ENCODE data around the gene PSG4. TPM values are rescaled to one million over a fixed set of nuclear protein-coding genes. Genes with fewer than 3 reads are reported as not detected.
"Not testable (repeated sequence)": the region's sequence is repeated elsewhere in the genome, so short reads cannot be mapped to it uniquely, and the experiment has no call there.

Gene PSG4
- total RNA-seq, 3 donors from 2014 or later (not counting 1 experiment from before 2014, with no cell fraction given) = not detected

DNA sequence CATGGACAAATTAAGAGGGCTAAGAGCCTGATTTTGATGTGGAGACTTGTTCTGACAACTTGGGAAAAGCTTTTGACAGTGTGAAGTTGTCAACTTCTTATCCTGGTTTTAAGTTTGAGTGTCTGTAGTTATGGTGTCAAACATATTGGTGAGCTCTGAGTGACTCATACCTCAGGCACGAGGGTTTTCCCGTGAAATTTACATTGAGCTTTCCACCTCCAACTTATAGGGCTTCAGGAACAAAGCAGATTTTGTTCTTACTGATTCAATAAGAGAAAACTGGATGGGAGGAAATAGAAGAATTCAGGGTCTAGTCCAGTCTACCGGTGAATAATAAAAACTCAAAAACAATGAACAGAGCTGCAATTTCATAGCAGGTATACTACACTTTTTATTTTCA lies 30.2 kb upstream of the PSG4 start:
- ATAC-seq; H3K36me3 Mint-ChIP-seq; intact Hi-C loops (cut with micrococcal nuclease); H3K27me3 Mint-ChIP-seq (ENCODE audit: low read depth in 2 of 2); H3K27me3 ChIP-seq (ENCODE audit: control insufficient read depth, insufficient read depth, low read length); H3K4me1 ChIP-seq (ENCODE audit: control insufficient read depth, insufficient read depth, low read length); H3K9me3 ChIP-seq (ENCODE audit: control insufficient read depth, insufficient read depth, low read length); H3K27ac Mint-ChIP-seq; H3K9me3 Mint-ChIP-seq; H3K4me3 Mint-ChIP-seq; H3K36me3 ChIP-seq (ENCODE audit: control insufficient read depth, insufficient read depth, low read length); H3K4me3 ChIP-seq (ENCODE audit: low read length); DNase-seq; H3K4me1 Mint-ChIP-seq; H3K27ac ChIP-seq (ENCODE audit: low read length): not testable (repeated sequence)
- WGBS (ENCODE audit: insufficient coverage) = no CpG with 5 or more reads among the region's 3 CpGs

DNA sequence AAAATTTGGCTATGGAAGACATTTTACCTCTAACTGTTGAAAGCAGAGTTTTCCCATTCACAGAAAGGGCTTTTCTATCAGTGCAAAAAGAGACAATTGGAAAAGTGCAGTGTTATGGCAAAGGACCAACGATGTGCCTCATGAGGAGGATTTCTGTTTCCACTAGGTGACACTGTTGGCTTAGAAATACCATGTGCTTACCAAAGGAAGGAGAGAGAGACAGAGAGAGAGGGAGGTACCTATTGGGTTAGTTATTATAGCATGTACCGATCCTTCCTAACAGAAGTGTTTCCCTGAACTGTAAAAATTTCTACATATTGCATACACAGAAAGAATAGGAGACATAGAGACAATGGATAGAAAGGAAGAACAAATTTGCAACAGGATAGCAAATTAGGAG lies 23.9 kb upstream of the PSG4 start:
- no peak overlapping the region for H3K27ac ChIP-seq (ENCODE audit: low read length)
- peaks cover 19% of the 10 kb centered on the region for H3K36me3 Mint-ChIP-seq
- H3K4me3 ChIP-seq (ENCODE audit: low read length) = no peak overlapping the region
- DNase-seq (no peak), ATAC-seq (no peak)
- H3K27ac Mint-ChIP-seq = no peak overlapping the region
- no peaks in the 10 kb centered on the region for H3K4me1 Mint-ChIP-seq
- no peaks in the 10 kb centered on the region for H3K4me1 ChIP-seq (ENCODE audit: control insufficient read depth, insufficient read depth, low read length)
- H3K27me3 Mint-ChIP-seq (ENCODE audit: low read depth in 2 of 2) = peaks cover 0 to 3% of the 10 kb centered on the region in 2 donors
- WGBS (ENCODE audit: insufficient coverage) = 85% methylated on average over 1 of the region's 2 CpGs
- no peak overlapping the region for H3K4me3 Mint-ChIP-seq
- H3K9me3 Mint-ChIP-seq = peaks cover 7% of the 10 kb centered on the region in 2 donors
- H3K9me3 ChIP-seq (ENCODE audit: control insufficient read depth, insufficient read depth, low read length) = no peaks in the 10 kb centered on the region
- H3K36me3 ChIP-seq (ENCODE audit: control insufficient read depth, insufficient read depth, low read length) = no peaks in the 10 kb centered on the region
- intact Hi-C loops (cut with micrococcal nuclease) = no loop called here
- H3K27me3 ChIP-seq (ENCODE audit: control insufficient read depth, insufficient read depth, low read length) = no peaks in the 10 kb centered on the region
- TF ChIP-seq, protein P1, sequence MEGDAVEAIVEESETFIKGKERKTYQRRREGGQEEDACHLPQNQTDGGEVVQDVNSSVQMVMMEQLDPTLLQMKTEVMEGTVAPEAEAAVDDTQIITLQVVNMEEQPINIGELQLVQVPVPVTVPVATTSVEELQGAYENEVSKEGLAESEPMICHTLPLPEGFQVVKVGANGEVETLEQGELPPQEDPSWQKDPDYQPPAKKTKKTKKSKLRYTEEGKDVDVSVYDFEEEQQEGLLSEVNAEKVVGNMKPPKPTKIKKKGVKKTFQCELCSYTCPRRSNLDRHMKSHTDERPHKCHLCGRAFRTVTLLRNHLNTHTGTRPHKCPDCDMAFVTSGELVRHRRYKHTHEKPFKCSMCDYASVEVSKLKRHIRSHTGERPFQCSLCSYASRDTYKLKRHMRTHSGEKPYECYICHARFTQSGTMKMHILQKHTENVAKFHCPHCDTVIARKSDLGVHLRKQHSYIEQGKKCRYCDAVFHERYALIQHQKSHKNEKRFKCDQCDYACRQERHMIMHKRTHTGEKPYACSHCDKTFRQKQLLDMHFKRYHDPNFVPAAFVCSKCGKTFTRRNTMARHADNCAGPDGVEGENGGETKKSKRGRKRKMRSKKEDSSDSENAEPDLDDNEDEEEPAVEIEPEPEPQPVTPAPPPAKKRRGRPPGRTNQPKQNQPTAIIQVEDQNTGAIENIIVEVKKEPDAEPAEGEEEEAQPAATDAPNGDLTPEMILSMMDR (IDR thresholded peaks at IDR 0.05) = no peak

- H3K36me3 ChIP-seq (ENCODE audit: control insufficient read depth, insufficient read depth, low read length); H3K27ac ChIP-seq (ENCODE audit: low read length); H3K9me3 ChIP-seq (ENCODE audit: control insufficient read depth, insufficient read depth, low read length); ATAC-seq; H3K27me3 Mint-ChIP-seq (ENCODE audit: low read depth in 2 of 2); H3K9me3 Mint-ChIP-seq; H3K4me3 Mint-ChIP-seq; H3K4me1 Mint-ChIP-seq; H3K27ac Mint-ChIP-seq; H3K4me1 ChIP-seq (ENCODE audit: control insufficient read depth, insufficient read depth, low read length); H3K27me3 ChIP-seq (ENCODE audit: control insufficient read depth, insufficient read depth, low read length); DNase-seq; intact Hi-C loops (cut with micrococcal nuclease); H3K4me3 ChIP-seq (ENCODE audit: low read length): not testable (repeated sequence)
- 90% methylated on average over 2 of the region's 2 CpGs for WGBS (ENCODE audit: insufficient coverage)
- H3K36me3 Mint-ChIP-seq = peaks cover 19% of the 10 kb centered on the region
Measured at GRCh38 chr19:43228730-43229129, 23.3 kb upstream of the PSG4 start.

- H3K4me1 Mint-ChIP-seq; H3K27me3 ChIP-seq (ENCODE audit: control insufficient read depth, insufficient read depth, low read length); H3K27ac Mint-ChIP-seq; H3K4me1 ChIP-seq (ENCODE audit: control insufficient read depth, insufficient read depth, low read length); H3K36me3 ChIP-seq (ENCODE audit: control insufficient read depth, insufficient read depth, low read length); DNase-seq; ATAC-seq; H3K4me3 Mint-ChIP-seq; H3K4me3 ChIP-seq (ENCODE audit: low read length); H3K9me3 Mint-ChIP-seq; H3K9me3 ChIP-seq (ENCODE audit: control insufficient read depth, insufficient read depth, low read length); intact Hi-C loops (cut with micrococcal nuclease); H3K27me3 Mint-ChIP-seq (ENCODE audit: low read depth in 2 of 2); H3K27ac ChIP-seq (ENCODE audit: low read length): not testable (repeated sequence)
- WGBS (ENCODE audit: insufficient coverage) = 60% methylated on average over 1 of the region's 1 CpG
- peaks cover 19% of the 10 kb centered on the region for H3K36me3 Mint-ChIP-seq
Measured at GRCh38 chr19:43226986-43227385, 21.5 kb upstream of the PSG4 start.

GRCh38 chr19:43224855-43225253 lies 19.4 kb upstream of the PSG4 start:
- DNase-seq (no peak), ATAC-seq (no peak)
- intact Hi-C loops (cut with micrococcal nuclease) = no loop called here
- Histone ChIP-seq H3K27ac (ENCODE audit: low read length) (no peak overlapping the region), H3K4me1 (ENCODE audit: control insufficient read depth, insufficient read depth, low read length) (no peaks in the 10 kb centered on the region), H3K9me3 (ENCODE audit: control insufficient read depth, insufficient read depth, low read length) (no peaks in the 10 kb centered on the region), H3K4me3 (ENCODE audit: low read length) (no peak overlapping the region), H3K27me3 (ENCODE audit: control insufficient read depth, insufficient read depth, low read length) (no peaks in the 10 kb centered on the region), H3K36me3 (ENCODE audit: control insufficient read depth, insufficient read depth, low read length) (no peaks in the 10 kb centered on the region)
- Mint-ChIP-seq H3K36me3 (peaks cover 16% of the 10 kb centered on the region), H3K27me3 (ENCODE audit: low read depth in 2 of 2) (no peaks in the 10 kb centered on the region), H3K9me3 (peaks cover 7 to 10% of the 10 kb centered on the region in 2 donors), H3K4me1 (no peaks in the 10 kb centered on the region), H3K4me3 (no peak overlapping the region), H3K27ac (no peak overlapping the region)
- TF ChIP-seq, protein P1 (IDR thresholded peaks at IDR 0.05) = no peak
- WGBS (ENCODE audit: insufficient coverage) = 93% methylated on average over 2 of the region's 2 CpGs

- H3K27ac ChIP-seq (ENCODE audit: low read length); H3K9me3 ChIP-seq (ENCODE audit: control insufficient read depth, insufficient read depth, low read length); H3K4me1 Mint-ChIP-seq; DNase-seq; H3K27ac Mint-ChIP-seq; intact Hi-C loops (cut with micrococcal nuclease); H3K4me1 ChIP-seq (ENCODE audit: control insufficient read depth, insufficient read depth, low read length); H3K36me3 ChIP-seq (ENCODE audit: control insufficient read depth, insufficient read depth, low read length); H3K27me3 ChIP-seq (ENCODE audit: control insufficient read depth, insufficient read depth, low read length); H3K4me3 ChIP-seq (ENCODE audit: low read length); H3K27me3 Mint-ChIP-seq (ENCODE audit: low read depth in 2 of 2); H3K9me3 Mint-ChIP-seq; H3K4me3 Mint-ChIP-seq; ATAC-seq: not testable (repeated sequence)
- WGBS (ENCODE audit: insufficient coverage) = 81% methylated on average over 5 of the region's 5 CpGs
- H3K36me3 Mint-ChIP-seq = peaks cover 11% of the 10 kb centered on the region
Measured at GRCh38 chr19:43224201-43224854, 18.9 kb upstream of the PSG4 start.

- H3K27me3 ChIP-seq (ENCODE audit: control insufficient read depth, insufficient read depth, low read length); DNase-seq; H3K4me1 Mint-ChIP-seq; intact Hi-C loops (cut with micrococcal nuclease); H3K9me3 ChIP-seq (ENCODE audit: control insufficient read depth, insufficient read depth, low read length); H3K27me3 Mint-ChIP-seq (ENCODE audit: low read depth in 2 of 2); H3K9me3 Mint-ChIP-seq; H3K27ac ChIP-seq (ENCODE audit: low read length); H3K36me3 Mint-ChIP-seq; H3K4me3 Mint-ChIP-seq; H3K4me1 ChIP-seq (ENCODE audit: control insufficient read depth, insufficient read depth, low read length); H3K27ac Mint-ChIP-seq; H3K36me3 ChIP-seq (ENCODE audit: control insufficient read depth, insufficient read depth, low read length); ATAC-seq; H3K4me3 ChIP-seq (ENCODE audit: low read length): not testable (repeated sequence)
- WGBS (ENCODE audit: insufficient coverage) = 96% methylated on average over 22 of the region's 22 CpGs
Measured at GRCh38 chr19:43221891-43222290, 16.5 kb upstream of the PSG4 start.

Data from natural killer cell (primary cell).